Measurements from ENCODE around the gene MAST3. TPM values are rescaled to one million over a fixed set of nuclear protein-coding genes. Genes with fewer than 3 reads are reported as not detected.
"Not testable (repeated sequence)": the region's sequence is repeated elsewhere in the genome, so short reads cannot be mapped to it uniquely, and the experiment has no call there.

MAST3 gene
- total RNA-seq, 1 donor from 2014 or later, result 2.2 TPM

DNA sequence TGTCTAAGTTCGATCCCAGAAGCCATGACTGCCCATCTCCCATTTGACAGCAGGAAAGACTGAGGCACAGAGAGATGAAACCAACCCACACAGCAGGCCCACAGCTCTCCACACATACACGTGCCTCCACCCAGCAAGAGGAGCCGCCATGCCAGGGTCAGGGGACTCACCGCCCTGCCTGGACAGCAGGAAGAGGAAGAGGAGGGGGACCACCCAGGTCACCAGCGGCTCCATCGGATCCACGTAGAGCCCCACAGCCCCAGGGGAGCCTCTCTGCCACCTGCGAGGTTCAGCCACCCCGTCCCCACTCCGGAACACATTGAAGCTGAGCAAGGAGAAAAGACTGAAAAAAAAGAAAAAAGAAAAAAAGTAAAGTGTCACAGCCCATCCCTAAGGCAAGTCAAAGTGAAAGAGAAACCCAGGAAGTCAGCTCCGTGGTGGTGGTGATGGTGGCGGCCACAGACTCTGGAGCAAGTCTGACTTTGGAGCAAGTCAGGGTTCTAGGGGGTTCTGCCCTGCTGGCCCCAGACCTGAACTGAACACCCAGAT lies 10.9 kb upstream of the MAST3 start, which contains the start of gene IL12RB1:
TSS of gene IL12RB1 (minus strand) at position 345 of the 549 bp plus-strand sequence. CDS start at position 234, 111 bp downstream.
- DNase-seq (ENCODE audit: low spot score), result no peak

DNA sequence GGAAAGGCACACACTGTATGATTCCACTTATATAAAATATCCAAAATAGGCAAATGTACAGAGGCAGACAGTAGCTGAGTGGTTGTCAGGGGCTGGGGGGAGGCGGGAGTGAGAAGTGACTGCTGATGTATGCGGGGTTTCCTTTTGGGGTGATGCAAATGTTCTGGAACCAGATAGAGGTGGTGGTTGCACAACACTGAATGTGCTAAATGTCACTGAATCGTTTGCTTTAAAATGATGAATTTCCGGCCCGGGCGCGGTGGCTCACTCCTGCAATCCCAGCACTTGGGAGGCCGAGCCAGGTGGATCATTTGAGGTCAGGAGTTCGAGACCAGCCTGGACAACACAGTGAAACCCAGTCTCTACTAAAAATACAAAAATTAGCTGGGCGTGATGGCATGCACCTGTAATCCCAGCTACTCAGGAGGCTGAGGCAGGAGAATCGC lies 8.5 kb upstream of the MAST3 start:
- not testable (repeated sequence) for DNase-seq (ENCODE audit: low spot score)

DNA sequence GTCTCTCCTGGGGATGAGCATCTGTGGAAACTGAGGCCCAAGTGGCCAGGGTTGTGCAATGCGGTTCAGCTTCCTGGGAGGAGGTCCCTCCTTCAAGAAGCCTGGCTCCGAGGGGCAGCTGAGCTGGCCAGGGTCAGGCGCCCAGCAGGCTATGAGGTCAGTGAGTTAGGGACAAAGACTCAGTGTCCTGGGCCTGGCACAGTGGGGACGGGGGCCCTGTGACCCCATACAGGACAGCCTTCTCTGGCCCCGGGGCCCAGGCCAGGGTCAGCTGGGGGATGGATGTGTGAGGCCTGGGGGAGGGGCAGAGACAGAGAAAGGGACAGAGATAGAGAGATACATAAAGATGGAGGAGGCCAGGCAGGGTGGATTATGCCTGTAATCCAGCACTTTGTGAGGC lies 7.9 kb upstream of the MAST3 start:
- no peak for DNase-seq (ENCODE audit: low spot score)

DNA sequence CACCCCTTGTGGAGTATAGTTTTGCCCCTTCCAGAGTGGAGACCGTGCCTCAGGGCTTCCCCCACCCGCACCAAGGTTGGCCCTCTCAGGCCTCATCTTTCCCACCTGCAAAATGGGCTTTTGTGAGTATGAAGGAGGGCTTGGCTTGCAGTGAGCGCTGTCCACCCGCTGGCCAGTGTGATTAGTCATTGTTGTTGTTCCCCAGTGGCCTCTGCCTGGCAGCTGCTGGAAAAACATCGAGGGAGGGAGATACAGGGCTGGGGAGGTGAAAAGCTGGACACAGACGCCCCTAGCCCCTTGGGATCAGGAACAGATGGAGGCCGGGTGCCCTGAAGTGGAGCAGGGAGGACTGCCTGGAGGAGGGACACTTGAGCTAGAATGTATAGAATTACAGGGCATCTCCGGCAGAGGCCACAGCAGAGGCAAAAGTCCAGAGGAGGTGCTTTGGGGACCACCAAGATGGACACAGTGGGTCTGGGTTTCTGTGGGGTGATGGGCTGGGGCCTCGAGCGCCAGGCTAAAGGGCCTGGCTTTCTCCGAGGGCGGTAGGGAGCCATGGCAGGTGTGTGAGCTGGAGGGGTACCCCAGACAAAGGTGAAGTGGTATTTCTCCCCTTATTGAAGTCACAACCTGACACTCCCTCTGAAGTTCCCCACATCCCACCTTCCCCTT lies 6.9 kb upstream of the MAST3 start:
- no peak for DNase-seq (ENCODE audit: low spot score)

DNA sequence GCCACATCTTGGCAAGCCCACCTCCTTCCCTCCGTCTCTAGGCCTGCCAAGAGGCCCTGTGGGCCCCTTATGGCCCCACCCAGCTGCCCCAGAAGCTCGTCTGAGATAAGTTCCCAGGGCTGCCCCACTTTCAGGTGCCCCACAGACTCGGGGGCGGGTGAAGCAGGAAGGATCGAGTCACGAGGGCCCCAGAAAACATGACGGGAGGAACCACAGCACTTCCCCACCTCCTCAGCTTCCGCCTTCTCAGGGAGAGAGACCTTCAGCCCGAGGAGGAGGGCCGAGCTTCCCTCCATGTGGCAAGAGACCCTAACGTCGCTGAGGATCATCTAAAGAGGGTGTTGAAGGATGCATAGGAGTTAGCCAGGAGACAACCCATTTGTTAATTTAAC lies 6.4 kb upstream of the MAST3 start:
- peak; percentile 32 for DNase-seq (ENCODE audit: low spot score)

DNA sequence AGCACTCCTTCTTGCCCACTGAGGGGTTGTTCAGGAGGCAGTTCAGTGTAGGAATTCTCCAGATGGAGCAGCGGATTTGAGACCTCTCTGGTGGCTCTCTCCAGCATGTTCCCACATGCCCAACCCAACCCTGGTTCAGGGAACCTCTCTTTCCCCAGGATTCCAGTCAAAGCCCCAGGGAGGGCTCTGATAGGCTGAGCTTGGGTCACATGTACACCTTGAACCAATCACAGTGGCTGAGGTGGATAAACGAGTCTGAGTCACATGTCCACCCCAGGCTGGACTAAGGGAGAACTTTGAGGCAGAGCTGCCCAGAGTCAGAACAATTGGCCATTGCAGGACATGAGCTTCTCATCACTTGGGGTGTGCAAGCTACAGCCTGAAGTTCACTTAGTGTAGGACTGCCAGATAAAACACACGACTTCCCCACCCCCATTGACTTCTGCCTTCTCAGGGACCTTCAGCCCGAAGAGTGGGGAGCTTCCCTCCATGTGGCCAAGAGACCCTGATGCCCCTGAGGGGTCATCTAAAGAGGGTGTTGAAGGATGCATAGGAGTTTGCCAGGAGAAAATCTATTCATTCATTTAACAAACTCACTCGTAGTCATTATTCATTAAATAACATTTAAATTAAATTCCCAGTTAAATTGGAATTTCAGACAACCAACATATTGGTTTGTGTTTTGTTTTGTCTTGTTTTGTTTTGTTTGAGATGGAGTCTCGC lies 4.0 kb upstream of the MAST3 start:
- DNase-seq (ENCODE audit: low spot score), result no peak

DNA sequence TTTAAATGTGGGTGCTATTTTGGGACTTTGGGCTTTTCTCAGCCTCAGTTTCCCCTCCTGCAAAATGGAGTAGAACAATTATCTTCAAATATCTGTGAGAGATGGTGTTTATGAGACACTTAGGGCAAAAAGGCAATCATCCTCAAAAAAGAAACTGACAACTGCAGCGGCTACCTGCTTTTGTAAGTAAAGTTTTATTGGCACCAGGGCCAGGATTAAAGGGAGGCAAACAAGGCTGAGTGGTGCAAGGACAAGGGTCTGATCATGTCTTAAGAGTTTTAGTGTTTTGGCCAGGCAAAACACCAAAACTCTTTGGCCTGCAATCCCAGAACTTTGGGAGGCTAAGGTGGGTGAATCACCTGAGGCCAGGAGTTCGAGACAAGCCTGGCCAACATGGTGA lies 1.3 kb upstream of the MAST3 start:
- no peak for DNase-seq (ENCODE audit: low spot score)

DNA sequence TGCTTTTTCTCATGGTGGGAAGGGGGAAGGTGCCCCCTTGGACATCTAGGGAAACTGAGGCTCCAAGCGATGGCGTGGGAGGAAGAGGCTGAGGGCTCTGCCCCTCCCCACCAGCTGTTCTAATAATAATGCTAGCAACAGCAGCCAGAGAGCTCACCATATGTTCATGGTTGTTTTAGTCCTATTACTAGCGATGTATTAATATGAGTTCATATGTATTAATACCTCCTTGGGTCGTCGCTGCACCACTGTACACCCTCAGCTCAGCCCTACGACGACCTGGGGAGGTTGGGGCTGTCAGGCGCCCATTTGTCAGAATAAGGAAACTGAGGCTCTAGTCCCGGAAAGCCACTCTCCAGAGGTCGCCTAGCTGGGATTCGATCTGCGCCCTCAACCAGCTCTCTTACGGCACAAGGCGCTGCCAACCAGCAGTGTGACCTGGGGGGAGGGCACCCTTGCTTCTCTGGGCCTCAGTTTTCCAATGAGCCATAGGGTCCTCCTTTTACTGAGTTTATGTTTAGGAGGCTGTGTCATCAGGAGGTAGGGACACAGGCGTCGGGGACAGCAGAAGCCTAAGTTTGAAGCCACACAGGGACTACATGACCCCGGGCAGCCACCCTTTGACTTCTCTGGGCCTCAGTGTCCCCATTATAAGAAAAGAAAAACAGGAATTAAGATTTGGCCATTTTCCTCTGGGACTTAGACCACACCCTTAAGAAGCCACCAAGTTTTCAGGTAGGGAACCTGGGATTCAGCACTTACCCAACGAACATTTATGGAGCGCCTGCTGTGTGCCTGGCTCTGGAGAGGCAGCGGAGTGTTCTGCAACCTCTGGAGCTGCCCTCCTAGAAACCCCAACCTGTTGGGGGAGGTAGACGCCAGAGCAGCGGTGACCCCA lies 664 bp downstream of the MAST3 start:
- DNase-seq (ENCODE audit: low spot score), result no peak

DNA sequence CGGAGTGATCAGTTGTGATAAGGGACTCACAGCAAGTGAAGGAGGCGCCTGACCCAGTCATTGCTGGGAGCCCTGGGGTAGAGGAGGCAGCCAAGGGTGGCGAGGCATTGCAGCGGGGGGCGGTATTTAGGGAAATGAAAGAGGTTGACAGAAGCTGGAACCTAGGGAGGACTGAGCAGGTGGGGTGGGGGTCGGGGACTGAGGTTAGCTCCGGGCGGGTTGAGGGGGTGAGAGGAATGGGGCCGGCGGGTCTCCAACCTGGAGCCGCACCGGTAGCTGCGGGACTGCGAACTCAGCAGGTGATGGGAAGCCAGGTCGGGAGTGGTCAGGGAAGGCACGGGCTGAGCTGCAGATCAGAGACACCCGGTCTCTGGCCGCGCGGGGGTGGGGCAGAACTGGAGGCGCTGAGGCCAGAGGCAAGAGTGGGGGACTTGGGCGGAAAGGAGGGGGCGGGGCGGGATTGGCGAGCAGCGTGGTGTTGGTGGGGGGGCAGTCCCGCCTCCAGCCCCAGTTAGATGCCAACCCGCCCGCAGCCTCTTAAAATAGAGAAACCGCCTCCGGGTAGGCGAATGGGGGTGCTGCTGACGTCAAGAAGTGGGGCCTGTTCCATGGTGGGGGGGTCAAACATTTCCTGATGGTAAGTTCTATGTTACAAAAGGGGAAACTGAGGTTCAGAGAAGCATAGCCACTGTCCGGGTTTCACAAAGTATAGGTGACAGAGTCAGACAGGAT lies 1.5 kb downstream of the MAST3 start:
- no peak for DNase-seq (ENCODE audit: low spot score)

DNA sequence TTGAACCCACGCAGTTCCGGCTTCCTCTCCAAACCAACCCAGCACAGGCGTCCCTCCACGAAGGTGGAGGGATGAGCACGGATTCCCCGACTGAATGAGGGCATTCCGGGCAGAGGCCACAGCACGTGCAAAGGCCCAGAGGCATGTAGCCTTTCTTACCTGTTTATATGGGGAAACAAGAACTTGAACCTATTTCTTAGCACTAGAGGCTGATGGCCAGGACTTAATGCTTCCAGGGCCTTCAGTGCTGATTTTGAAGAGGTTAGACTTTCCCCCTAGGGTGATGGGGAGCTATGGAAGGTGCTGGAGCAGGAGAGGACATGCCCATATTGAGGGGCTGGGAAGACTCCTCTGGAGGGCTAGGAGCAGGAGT lies 2.0 kb downstream of the MAST3 start:
- no peak for DNase-seq (ENCODE audit: low spot score)

DNA sequence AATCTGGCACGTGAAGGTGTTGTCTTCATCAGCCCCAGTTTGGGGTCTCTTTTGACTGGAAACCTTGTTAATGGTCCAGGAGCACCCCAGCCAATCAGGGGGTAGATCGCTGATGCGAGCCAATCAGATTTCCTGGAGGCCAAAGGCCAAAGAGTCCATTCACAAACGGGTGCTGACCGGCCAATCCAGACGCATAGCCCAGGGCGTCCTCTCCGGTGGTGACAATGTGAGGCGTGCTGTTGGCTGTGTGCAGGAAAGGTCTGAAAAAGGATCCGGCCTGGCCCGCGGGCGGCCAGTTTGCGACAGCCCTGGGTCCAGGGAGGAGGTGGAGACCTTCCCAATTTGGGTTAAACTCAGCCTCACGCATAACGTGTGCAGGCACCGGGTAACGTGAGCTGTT lies 3.1 kb downstream of the MAST3 start:
- DNase-seq (ENCODE audit: low spot score), result no peak

DNA sequence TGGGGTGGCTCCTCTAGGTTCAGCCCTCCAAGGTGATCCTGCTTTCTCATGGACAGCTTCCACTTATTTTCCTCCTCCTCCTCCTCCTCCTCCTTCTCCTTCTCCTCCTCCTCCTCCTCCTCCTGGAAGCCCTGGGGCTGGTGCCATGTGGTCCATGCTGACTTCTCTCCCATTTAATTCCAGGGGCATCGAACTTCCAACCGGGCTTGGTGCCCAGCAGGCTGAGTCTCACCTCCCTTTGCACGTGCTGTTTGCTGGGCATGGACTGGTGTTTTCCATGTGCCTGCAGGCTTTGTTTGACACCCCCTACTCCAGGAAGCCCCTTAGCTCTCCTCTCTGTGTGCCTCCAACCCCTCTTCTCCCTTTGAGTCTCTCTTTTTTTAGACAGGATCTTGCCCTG lies 3.7 kb downstream of the MAST3 start:
- DNase-seq (ENCODE audit: low spot score), result no peak

DNA sequence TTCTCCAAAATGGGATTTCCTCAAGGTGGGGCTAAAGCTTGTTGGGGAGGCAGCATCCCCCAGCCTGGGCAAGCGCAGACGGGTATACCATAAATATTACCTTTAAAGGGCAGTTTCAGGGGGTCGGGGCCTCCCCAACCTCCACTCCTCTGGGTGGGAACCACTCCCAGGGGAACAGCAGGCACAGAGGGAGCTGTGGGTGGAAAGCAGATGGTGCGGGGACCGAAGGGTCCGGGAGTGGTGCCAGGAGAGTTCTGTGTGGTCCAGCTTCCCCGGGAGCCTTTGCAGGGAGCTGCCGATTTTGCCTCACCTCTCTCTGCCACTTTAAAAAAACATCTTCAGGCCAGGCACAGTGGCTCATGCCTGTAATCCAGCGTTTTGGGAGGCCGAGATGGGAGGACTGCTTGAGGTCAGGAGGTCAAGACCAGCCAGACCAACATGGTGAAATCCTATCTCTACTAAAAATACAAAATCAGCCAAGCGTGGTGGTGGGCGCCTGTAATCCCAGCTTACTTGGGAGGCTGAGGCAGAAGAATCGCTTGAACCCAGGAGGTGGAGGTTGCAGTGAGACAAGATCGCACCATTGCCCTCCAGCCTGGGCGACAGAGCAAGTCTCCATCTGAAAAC lies 5.5 kb downstream of the MAST3 start:
- DNase-seq (ENCODE audit: low spot score), result no peak

DNA sequence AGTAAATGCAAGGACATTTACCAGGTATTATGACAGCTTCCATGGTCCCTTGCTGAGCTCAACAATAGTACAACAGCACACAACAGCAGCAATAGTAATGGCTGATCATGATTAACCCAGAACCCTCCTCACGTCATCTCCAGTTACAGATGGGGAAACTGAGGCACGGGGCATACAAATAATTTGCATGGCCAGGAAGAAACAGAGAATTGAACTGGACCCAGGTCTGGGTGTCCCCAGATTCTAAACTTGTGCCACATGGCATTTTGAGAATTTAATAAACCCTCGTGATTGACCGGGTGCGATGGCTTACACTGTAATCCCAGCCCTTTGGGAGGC lies 7.2 kb downstream of the MAST3 start:
- DNase-seq (ENCODE audit: low spot score), result no peak

DNA sequence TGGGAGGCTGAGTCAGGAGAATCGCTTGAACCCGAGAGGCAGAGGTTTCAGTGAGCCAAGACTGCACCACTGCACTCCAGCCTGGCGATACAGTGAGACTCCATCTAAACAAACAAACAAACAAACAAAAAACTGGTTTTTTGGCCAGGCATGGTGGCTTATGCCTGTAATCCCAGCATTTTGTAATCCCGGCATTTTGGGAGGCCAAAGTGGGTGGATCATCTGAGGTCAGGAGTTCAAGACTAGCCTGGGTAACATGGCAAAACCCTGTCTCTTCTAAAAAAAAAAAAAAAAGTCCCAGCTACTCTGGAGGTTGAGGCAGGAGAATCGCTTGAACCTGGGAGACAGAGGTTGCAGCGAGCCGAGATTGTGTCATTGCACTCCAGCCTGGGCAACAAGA lies 7.7 kb downstream of the MAST3 start:
- DNase-seq (ENCODE audit: low spot score), result not testable (repeated sequence)

DNA sequence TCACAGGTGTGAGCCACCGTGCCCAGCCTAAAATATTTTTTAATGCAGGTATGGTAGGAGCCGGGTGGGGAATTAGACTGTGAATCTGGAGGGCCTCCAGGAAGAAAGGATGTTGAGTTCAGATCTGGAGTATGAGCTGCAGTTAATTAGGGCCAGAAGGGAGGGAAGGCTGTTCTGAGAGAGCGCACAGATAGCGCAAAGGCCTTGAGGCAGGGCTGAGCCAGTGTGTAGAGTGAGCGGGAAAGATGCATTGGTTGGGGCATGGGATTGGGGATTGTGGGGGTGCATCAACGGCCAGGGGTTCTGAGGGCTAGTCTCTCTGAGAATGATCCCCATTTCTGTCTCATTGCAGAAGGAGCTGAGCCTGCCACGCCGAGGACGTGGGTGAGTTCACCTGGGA lies 9.7 kb downstream of the MAST3 start:
- no peak for DNase-seq (ENCODE audit: low spot score)

DNA sequence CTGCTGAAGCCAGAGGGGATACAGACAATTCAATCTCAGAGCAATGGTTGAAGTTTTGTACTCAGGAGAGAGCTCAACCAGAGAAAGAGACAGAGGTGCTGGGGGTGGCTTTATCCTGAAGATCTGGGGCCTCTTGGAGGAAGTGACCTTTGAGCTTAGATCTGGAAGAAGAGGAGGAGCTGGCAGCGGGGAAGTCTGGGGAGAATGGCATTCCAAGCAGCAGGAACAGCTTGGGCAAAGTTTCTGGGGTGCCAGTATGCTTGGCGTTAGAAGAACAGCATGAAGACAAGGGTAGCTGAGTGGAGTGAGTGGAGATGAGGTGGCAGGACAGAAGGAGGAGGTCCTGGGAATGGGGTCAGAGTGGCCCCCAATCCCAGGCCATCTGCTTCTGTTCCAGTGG lies 11.3 kb downstream of the MAST3 start:
- no peak for DNase-seq (ENCODE audit: low spot score)

DNA sequence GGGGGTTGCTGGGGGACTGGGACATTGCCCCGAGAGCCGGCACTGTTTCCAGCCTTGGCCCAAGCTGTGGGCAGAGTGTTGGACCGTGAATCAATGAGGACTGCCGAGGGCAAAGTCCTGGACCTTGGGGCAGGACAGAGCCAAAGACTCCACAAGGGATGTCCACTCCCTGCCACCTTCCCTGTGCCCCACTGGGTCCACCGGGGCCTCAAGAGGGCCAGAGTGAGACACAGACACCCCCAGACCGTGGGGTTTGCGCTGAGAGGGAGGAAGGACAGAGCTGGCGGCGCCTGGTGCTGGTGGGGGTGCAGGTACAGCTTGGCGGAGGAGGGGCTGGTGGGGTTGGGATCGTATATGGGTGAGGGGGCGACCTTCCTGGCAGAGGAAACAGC lies 11.8 kb downstream of the MAST3 start:
- DNase-seq (ENCODE audit: low spot score), result no peak

DNA sequence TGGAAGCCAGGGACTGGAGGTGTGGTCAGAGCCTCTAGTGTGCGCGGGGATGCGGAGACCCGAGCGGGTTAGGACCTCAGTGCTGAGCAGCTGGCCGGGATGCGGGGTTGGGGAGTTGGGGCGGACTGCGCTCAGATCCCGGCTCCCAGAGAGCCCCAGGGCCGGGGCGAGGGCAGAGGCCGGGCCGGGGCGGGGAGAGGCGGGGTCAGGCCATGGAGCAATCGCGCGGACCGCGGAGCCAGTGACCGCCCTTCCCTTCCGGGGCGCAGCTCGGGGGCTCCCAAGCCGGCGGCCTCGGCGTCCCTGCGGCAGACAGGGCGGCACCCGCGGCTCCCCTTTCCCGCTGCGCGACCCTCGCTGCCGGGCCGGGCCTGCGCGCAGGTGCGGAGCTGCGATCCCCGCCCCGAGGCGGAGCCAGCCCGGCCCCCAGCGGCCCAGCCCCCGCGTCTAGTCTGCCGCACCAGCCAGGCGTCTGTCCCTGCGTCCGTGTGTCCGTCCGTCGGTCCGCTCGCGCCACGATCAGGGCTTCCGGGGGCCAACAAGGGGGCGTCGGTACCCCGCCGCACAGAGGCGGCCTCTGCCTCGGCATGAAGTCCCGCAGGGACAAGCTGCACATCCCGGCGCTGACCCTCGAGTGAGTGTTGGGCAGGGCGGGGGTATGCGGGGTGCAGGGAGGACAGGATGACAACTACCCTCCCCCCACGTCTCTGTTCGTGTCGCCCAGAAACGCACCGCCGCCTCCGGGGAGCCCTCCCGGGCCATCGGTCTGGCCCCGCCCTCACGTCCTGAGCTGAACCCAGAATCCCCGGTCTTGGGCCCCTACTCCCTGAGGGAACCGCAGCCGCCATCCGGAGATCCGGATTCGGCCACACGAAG lies 12.4 kb downstream of the MAST3 start:
- DNase-seq (ENCODE audit: low spot score), result peak; percentile 32

DNA sequence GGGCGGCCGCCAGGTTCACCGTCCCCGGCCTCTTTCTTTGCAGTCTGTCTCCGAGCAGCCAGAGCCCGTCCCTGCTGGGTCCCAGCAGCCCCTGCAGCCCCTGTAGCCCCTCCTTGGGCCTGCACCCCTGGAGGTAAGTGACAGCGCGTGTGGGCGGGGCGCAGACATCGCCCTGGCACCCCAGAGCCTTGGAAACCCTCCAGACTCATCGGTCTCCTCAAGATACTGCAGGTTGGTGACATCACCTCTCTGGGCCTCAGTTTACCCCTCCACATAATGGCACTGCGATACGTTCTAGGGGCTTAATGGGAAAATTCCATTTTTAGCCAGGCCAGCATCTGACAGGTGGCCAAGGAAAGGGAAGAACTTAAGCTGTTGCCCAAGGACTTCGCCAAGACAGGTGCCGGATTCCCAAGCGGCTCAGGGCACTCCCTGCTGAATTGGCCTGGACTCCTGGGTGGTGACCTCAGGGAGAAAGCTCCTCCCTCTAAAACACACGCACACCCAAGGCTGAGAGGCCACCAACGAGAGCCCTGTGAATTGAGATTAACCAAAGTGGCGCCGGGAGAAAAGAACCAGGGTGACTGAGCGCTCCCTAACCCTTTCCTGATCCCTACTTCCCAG lies 13.1 kb downstream of the MAST3 start:
- DNase-seq (ENCODE audit: low spot score), result no peak
